ENCODE measurements around the gene TLE4.

TLE4 gene

GRCh38 chr9:79655551-79655950 lies 83.8 kb downstream of the TLE4 start:
- no peak overlapping the region for H3K27ac ChIP-seq
- H3K4me3 ChIP-seq (ENCODE audit: low read depth, low read length): no peak overlapping the region
- in situ Hi-C loops (cut with HindIII; ENCODE audit: low pct_ligation_motif_present, low sequenced_read_pairs): no loop called here
- no peak for DNase-seq
- no peak for TF ChIP-seq CTCF (IDR thresholded peaks at IDR 0.05; ENCODE audit: low read depth, low read length, missing control alignments)
- no peaks in the 10 kb centered on the region for H3K27me3 ChIP-seq (replicated peaks)
- peaks cover 4% of the 10 kb centered on the region for H3K36me3 ChIP-seq (replicated peaks)

- no peak for TF ChIP-seq CTCF (IDR thresholded peaks at IDR 0.05; ENCODE audit: low read depth, low read length, missing control alignments)
- DNase-seq: no peak
- Histone ChIP-seq H3K27ac (no peak overlapping the region), H3K4me3 (ENCODE audit: low read depth, low read length) (no peak overlapping the region), H3K27me3 (replicated peaks) (no peaks in the 10 kb centered on the region), H3K36me3 (replicated peaks) (peaks cover 4% of the 10 kb centered on the region)
- in situ Hi-C loops (cut with HindIII; ENCODE audit: low pct_ligation_motif_present, low sequenced_read_pairs): no loop called here
Measured at GRCh38 chr9:79656169-79656568, 84.4 kb downstream of the TLE4 start.

- Histone ChIP-seq H3K27ac (no peak overlapping the region), H3K36me3 (replicated peaks) (peaks cover 4% of the 10 kb centered on the region), H3K4me3 (ENCODE audit: low read depth, low read length) (no peak overlapping the region), H3K27me3 (replicated peaks) (no peaks in the 10 kb centered on the region)
- in situ Hi-C loops (cut with HindIII; ENCODE audit: low pct_ligation_motif_present, low sequenced_read_pairs): no loop called here
- TF ChIP-seq CTCF (IDR thresholded peaks at IDR 0.05; ENCODE audit: low read depth, low read length, missing control alignments): no peak
- DNase-seq: no peak
Measured at GRCh38 chr9:79657891-79658290, 86.1 kb downstream of the TLE4 start.

- Histone ChIP-seq H3K27me3 (replicated peaks) (no peaks in the 10 kb centered on the region), H3K4me3 (ENCODE audit: low read depth, low read length) (no peak overlapping the region), H3K27ac (no peak overlapping the region), H3K36me3 (replicated peaks) (peaks cover 4% of the 10 kb centered on the region)
- no peak for DNase-seq
- in situ Hi-C loops (cut with HindIII; ENCODE audit: low pct_ligation_motif_present, low sequenced_read_pairs): no loop called here
- no peak for TF ChIP-seq CTCF (IDR thresholded peaks at IDR 0.05; ENCODE audit: low read depth, low read length, missing control alignments)
Measured at GRCh38 chr9:79658926-79659325, 87.2 kb downstream of the TLE4 start.

- in situ Hi-C loops (cut with HindIII; ENCODE audit: low pct_ligation_motif_present, low sequenced_read_pairs): no loop called here
- Histone ChIP-seq H3K4me3 (ENCODE audit: low read depth, low read length) (no peak overlapping the region), H3K27ac (no peak overlapping the region), H3K27me3 (replicated peaks) (no peaks in the 10 kb centered on the region), H3K36me3 (replicated peaks) (peaks cover 4% of the 10 kb centered on the region)
- no peak for TF ChIP-seq CTCF (IDR thresholded peaks at IDR 0.05; ENCODE audit: low read depth, low read length, missing control alignments)
- DNase-seq: no peak
Measured at GRCh38 chr9:79660615-79661014, 88.8 kb downstream of the TLE4 start.

GRCh38 chr9:79661279-79661678 lies 89.5 kb downstream of the TLE4 start:
- Histone ChIP-seq H3K27ac (no peak overlapping the region), H3K27me3 (replicated peaks) (no peaks in the 10 kb centered on the region), H3K36me3 (replicated peaks) (peaks cover 4% of the 10 kb centered on the region), H3K4me3 (ENCODE audit: low read depth, low read length) (no peak overlapping the region)
- no peak for TF ChIP-seq CTCF (IDR thresholded peaks at IDR 0.05; ENCODE audit: low read depth, low read length, missing control alignments)
- no peak for DNase-seq
- in situ Hi-C loops (cut with HindIII; ENCODE audit: low pct_ligation_motif_present, low sequenced_read_pairs): no loop called here
